Activated CD4-positive, CD25-positive, alpha-beta regulatory T cell treated with anti-CD3 and anti-CD28 coated beads, Interleukin-2, amount 50 U/mL, for 16 hours (primary cell): ENCODE data around the gene ABAT.
"Not testable (repeated sequence)": the region's sequence is repeated elsewhere in the genome, so short reads cannot be mapped to it uniquely, and the experiment has no call there.

Source experiments
- DNase-seq: peaks from one replicate; pipeline ENCODE4 v3.0.0-alpha.2; 2020; ENCODE audit warnings: low read depth, low spot score

The ABAT gene

GRCh38 chr16:8649829-8650554 lies 24.4 kb upstream of the ABAT start:
- no peak for DNase-seq

GRCh38 chr16:8651958-8652357 lies 22.5 kb upstream of the ABAT start:
- not testable (repeated sequence) for DNase-seq

- DNase-seq: no peak
Observed at GRCh38 chr16:8655184-8655717, 19.2 kb upstream of the ABAT start.

- DNase-seq: no peak
Observed at GRCh38 chr16:8656376-8656775, 18.0 kb upstream of the ABAT start.

- DNase-seq: peak; percentile 18
Observed at GRCh38 chr16:8660841-8661301, 13.5 kb upstream of the ABAT start.

- DNase-seq: no peak
Observed at GRCh38 chr16:8661703-8662102, 12.7 kb upstream of the ABAT start.

GRCh38 chr16:8663192-8664089 lies 11.0 kb upstream of the ABAT start:
- DNase-seq: no peak

GRCh38 chr16:8665529-8665928 lies 8.9 kb upstream of the ABAT start:
- DNase-seq: no peak

GRCh38 chr16:8667492-8667891 lies 6.9 kb upstream of the ABAT start:
- DNase-seq: no peak

GRCh38 chr16:8668113-8668512 lies 6.3 kb upstream of the ABAT start:
- no peak for DNase-seq

- no peak for DNase-seq
Observed at GRCh38 chr16:8669481-8669880, 4.9 kb upstream of the ABAT start.

GRCh38 chr16:8670014-8670560 lies 4.3 kb upstream of the ABAT start:
- DNase-seq: no peak

- no peak for DNase-seq
Observed at GRCh38 chr16:8673611-8674412, 605 bp upstream of the ABAT start.

- peak; percentile 14 for DNase-seq
Observed at GRCh38 chr16:8675183-8676159, 1.1 kb downstream of the ABAT start.

GRCh38 chr16:8676160-8676547 lies 1.7 kb downstream of the ABAT start:
- no peak for DNase-seq

- DNase-seq: no peak
Observed at GRCh38 chr16:8676737-8677375, 2.4 kb downstream of the ABAT start.

- DNase-seq: no peak
Observed at GRCh38 chr16:8677481-8677880, 3.1 kb downstream of the ABAT start.

GRCh38 chr16:8678068-8678927 lies 3.9 kb downstream of the ABAT start:
- DNase-seq: no peak

- no peak for DNase-seq
Observed at GRCh38 chr16:8679151-8679550, 4.7 kb downstream of the ABAT start.
